Measurements from ENCODE around the gene USP20.

The USP20 gene

GRCh38 chr9:129857207-129857606 is 21.9 kb downstream of the USP20 start:
- DNase-seq: no peak

GRCh38 chr9:129858167-129858962 is 23.1 kb downstream of the USP20 start:
- DNase-seq: no peak

- DNase-seq: no peak
Observed at GRCh38 chr9:129860653-129861446, 25.6 kb downstream of the USP20 start.

DNA sequence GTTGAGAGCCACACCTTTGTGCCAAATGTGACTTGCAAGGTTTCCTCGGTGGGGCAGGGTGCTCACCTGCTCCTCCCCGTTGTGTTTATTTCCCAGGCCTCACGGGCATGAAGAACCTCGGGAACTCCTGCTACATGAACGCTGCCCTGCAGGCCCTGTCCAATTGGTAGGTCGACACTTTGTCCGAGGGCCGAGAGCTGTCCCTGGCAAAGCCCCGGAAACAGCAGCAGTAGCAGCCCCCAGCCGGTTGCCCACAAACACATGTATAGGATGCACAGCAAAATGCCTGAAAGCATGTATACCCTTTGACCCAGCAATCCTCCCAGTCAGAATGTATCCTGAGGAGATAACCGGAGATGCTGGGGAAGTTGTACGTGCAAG is 26.2 kb downstream of the USP20 start:
- DNase-seq: no peak

- peak; percentile 85 for DNase-seq
Observed at GRCh38 chr9:129863059-129863690, 27.9 kb downstream of the USP20 start.

DNA sequence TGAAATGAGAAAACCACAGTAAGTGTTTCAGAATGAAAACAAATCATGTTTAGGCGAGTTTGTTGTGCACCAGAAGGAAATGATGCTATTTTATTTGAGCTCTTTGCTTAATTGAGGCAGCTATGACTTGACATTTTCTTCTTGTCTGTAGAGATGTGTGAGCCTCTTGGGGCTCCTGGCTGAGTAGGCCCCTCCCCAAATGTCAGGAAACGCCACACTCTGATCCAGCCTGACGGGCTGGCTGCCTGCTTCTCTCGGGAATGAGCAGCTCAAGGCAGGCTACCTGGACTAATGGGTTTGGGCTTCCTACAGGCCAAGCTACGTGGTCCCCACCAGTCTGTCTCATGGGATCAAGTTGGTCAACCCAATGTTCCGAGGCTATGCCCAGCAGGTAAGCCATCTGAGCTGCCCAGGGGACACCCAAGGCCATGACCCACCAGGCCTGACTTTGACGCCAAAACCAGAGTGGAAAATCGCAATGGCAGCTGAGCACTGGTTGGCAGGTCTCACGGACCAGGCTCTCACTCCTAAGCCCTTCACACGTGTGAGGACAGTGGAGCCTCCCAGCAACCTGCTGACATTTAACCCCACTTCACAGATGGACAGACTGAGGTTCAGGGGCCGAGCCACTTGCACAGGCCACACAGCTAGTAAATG is 29.9 kb downstream of the USP20 start:
- DNase-seq: no peak

- no peak for DNase-seq
Observed at GRCh38 chr9:129865668-129866320, 30.5 kb downstream of the USP20 start.

DNA sequence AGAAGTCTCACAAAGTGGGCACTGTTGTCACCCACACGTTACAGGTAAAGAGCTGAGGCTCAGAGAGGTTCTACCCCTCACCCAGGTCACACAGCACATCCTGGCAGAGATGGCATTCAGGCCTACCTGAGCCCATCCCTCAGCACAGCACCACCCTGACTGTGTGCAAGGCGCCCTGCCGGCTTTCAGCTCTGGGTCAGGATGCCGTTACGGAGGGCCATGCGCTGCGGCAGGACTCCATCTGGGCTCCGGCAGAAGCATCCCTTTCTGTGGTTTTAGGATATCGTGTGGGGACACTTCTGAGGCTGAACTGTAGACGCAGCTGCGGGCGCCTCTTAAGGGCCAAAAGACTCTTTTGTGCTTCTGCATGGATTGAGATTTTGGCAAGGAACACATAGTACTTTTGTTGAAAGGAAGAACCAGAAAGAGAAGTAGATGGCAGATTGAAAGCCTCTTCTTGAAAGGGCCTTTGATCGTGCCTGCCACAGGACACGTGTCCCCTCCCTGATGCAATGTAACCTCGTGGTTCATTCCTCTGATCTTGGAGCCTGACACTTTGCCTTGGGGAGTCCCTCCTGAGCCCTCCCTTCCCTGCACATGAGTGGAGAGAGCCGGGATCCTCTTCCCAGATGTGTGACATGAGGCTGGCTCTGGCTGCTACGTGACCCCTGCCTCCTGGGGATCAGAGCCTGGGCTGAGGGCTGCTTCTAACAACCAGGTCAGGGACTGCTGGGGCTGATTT is 31.3 kb downstream of the USP20 start:
- no peak for DNase-seq

GRCh38 chr9:129867136-129868022 is 32.1 kb downstream of the USP20 start:
- peak; percentile 76 for DNase-seq

DNA sequence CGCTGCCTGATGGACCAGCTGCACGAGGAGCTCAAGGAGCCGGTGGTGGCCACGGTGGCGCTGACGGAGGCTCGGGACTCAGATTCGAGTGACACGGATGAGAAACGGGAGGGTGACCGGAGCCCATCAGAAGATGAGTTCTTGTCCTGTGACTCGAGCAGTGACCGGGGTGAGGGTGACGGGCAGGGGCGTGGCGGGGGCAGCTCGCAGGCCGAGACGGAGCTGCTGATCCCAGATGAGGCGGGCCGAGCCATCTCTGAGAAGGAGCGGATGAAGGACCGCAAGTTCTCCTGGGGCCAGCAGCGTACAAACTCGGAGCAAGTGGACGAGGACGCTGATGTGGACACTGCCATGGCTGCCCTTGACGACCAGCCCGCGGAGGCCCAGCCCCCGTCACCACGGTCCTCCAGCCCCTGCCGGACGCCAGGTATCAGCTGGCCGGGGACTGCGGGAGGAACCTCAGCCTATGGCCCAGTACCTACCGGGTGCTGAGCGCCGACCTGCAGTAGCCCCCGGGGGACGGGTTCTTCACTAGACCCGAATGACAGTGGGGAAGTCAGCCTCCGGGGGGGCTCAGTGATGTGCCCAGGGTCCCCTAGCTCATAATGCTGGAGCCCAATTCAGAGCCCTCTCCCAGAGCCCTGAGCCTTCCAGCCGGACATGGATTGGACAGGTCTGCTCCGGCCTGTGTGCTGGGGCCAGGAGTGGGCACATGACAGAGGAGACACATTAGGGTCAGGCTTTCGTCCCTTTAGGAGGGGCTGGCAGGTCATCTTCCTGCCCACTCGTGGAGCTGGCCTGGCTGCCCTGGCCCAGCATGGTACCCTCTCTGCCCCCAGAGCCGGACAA is 33.0 kb downstream of the USP20 start:
- DNase-seq: no peak

GRCh38 chr9:129868872-129869486 is 33.7 kb downstream of the USP20 start:
- DNase-seq: peak; percentile 90

DNA sequence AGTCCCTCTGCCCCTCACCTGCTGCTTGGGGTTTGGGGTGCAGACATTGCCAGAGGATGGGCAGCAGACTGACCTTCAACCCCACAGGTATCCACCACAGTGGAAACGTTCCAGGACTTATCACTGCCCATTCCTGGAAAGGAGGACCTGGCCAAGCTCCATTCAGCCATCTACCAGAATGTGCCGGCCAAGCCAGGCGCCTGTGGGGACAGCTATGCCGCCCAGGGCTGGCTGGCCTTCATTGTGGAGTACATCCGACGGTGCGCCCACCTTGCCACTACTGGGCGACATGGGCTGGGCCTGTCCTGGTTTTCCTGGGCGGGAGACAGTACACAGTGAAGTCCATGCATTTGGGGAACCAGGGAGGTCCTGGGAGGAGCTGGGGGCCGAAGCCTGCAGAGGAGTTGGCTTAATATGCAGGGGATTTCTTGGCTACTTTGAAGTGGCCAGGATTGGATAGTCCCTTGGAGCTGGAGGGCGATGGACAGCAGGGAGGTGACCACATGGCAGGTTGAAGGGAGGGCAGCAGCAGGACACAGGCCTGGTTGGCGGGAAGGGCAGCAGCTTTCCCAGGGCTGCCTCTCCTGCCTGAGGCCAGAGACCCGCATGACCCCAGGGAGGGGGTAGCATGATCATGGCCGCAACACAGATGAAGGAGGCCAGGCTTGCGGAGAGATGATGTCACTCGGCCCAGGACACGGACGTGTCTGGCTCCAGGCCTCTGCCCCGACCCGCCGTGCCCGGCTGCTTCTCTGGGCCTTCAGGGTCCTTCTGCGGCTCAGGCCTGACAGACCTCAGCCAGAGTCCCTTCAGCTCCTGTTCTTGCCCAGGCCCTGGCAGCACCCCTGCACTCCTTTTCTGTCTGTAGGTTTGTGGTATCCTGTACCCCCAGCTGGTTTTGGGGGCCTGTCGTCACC is 34.6 kb downstream of the USP20 start:
- no peak for DNase-seq

DNA sequence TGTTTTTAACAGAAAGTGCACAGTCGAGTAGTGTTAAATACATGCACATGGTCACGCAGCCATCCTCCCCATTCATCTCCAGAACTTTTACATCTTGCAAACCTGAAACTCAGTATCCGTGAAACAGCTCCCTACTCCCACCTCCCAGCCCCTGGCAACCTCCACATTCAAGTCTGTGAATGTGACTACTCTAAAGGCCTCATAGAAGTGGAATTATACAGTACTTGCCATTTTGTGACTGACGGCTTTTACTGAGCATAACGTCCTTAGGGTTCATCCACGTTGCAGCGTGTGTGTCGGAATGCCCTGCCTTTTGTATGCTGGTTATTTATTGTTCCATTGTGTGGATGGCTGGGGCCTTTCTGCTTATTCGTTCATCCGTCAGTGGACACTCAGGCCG is 35.8 kb downstream of the USP20 start:
- no peak for DNase-seq

- DNase-seq: no peak
Observed at GRCh38 chr9:129873563-129874190, 38.4 kb downstream of the USP20 start.

DNA sequence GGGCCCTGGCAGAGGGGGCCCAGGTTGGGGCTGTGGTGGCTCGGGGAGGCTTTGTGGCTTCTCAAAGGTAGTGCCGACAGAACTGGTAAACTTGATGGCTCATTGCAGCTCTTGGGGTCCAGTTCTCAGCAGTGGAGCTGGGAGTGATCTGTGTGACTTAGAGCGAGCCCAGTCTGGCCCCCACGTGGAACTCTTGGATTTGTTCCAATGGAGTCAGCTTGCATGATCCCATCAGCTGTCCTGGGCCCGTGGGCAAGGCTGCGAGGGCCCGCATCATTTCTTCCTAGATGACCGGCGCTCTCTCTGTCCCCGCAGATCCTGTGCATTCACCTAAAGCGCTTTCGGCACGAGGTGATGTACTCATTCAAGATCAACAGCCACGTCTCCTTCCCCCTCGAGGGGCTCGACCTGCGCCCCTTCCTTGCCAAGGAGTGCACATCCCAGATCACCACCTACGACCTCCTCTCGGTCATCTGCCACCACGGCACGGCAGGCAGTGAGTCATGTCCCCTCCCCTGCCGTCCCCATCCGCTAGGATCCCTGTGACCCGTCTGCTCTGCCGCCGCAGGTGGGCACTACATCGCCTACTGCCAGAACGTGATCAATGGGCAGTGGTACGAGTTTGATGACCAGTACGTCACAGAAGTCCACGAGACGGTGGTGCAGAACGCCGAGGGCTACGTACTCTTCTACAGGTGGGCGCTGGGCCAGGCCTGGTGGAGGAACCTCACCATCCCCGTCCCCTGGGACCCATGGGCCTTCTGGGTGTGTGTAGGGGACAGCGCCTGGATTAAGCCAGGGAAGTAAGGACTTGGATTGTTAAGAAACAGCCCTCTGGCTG is 39.2 kb downstream of the USP20 start:
- DNase-seq: no peak

- no peak for DNase-seq
Observed at GRCh38 chr9:129875181-129875611, 39.9 kb downstream of the USP20 start.

Data from activated CD8-positive, alpha-beta memory T cell treated with anti-CD3 and anti-CD28 coated beads, Interleukin-2, amount 50 U/mL, for 48 hours (primary cell).